Esophagus squamous epithelium (tissue), 4 donors: ENCODE measurements around the gene PNO1.

Source experiments
- CTCF ChIP-seq, 6 experiments: fragments of 450-650 bp in 4 of 6; fragments of 200-600 bp in 2 of 6; sonication (generic) in 2 of 6; IDR thresholded peaks; one replicate each; pipeline ENCODE4 v1.5.1; 2016 to 2019; ENCODE audit warnings: antibody characterized with exemption in 6 of 6, mild to moderate bottlenecking in 4 of 6, moderate library complexity in 4 of 6
- POLR2A ChIP-seq, 4 donors: fragments of 450-650 bp; IDR thresholded peaks; one replicate each; pipeline ENCODE4 v1.6.1; 2017; ENCODE audit warnings: antibody characterized with exemption in 4 of 4, mild to moderate bottlenecking in 4 of 4, moderate library complexity in 3 of 4

DNA sequence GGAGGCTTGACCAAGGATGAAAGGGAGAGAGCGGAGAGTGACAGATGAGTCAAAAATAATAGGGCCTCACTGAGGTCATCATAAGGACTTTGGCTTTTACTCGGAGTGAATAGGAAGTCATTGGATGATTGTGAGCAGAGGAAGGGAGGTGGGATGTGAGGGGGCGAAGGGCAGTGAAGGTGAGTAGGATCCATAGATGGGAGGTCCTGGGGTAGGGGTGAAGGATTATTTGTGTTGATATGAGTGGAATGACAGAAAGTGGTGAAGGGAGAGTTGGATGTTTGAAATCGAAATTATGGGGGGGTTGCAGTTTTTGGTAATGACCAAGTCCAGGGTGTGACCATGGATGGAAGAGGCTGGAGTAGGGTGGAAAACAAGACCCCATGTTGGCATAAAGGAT is 14.0 kb downstream of the PNO1 start:
- TF ChIP-seq CTCF (IDR thresholded peaks at IDR 0.05) (no peak), POLR2A (IDR thresholded peaks at IDR 0.05) (no peak)
